Posterior cingulate gyrus (tissue), 11 donors: ENCODE results near the gene CSMD2.

Experiments used
- DNase-seq, 10 donors: peaks; one replicate each; pipeline versions ENCODE4 v3.0.0 to v3.0.0-alpha.2; 2020 to 2021; ENCODE audit warnings: mixed read lengths in 3 of 10
- intact Hi-C: fragments of 100-400 bp; cut with DNase I; formaldehyde crosslinking; loops from one replicate; pipeline ENCODE4 v1.15.1; 2023

CSMD2 gene

DNA sequence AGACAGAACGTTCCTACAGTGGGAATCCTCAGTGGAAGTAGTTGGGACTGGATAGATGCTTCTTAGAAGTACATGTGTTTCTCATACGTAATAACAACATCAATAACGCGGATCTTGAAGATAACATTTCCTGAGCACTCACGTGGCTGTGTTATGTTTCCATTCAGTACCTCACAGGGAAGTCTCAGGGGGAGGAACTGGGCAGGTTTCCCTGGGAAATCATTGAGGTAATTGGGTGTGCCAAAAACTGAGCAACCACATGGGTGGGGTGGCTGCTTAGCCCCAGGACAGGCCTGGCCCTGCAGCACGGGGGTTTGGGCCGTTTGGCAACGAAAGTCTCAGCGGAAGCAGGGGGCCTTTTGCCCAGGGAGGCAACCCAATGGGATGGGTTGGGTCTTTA, 558.8 kb downstream of the CSMD2 start:
- DNase-seq = no peak
- intact Hi-C loops = no loop called here

DNA sequence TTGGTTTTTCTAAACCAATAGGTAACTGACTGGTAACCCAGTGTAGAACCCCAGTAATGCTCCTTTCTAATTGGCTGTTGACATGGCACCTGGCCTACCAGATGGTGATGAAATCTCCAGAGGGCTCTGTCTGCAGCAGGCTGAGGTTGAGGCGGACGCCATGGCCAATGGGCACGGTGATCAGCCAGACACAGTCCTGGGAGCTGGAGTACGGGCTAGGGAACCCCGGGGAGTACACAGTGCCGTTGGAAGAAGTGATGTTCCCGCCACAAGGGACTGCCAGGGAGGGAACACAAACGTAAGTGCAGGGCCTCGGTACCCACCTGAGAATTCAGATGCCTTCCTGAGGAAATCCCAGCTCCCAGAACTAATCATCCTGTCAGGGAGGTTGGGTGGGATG, 562.8 kb downstream of the CSMD2 start:
- intact Hi-C loops = no loop called here
- no peak for DNase-seq

DNA sequence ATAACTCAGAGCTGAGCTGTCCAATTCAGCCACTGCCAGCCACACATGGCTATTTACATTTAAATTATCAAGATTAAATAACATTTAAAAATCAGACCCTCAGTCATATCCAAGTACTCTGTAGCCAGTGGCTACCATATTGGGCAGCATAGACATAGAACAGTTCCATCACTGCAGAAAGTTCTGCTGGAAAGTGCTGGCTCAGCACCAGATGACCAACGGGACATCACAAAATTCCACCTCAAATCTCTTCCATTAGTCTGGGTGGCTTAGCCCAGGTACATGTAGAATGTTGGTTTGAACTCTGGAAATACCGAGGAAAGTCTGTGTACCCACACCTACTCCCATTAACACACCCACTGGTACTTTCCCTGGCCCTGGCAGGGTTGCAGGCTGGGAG, 563.3 kb downstream of the CSMD2 start:
- no peak for DNase-seq
- intact Hi-C loops = no loop called here

DNA sequence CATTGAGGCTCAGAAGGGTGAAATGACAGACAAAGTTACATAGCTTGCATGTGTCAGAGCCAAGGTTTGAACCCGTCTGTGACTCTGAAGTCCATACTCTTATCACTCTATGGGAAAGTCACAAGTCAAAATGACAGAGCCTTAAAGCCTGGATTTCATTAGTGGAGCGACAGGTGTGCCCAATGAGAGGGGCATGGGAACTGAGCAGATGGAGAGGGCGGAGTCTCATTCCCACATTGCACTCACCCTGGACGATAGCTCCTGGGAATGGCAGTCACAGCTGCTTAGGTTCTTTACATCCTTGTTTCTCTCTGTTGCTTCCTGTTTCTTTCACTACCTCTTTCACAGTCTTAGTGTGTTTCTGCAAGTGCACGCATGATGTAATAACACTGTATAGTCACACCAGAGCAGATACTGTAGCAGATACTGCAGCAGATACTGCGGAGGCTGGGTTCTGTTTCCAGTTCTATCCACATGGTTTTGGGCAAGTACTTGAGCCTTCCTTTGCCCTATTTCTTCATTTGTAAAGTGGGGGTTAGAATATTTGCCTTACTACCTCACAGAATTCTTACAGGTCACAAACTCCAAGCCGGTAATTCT, 565.4 kb downstream of the CSMD2 start:
- DNase-seq = no peak
- intact Hi-C loops = no loop called here

DNA sequence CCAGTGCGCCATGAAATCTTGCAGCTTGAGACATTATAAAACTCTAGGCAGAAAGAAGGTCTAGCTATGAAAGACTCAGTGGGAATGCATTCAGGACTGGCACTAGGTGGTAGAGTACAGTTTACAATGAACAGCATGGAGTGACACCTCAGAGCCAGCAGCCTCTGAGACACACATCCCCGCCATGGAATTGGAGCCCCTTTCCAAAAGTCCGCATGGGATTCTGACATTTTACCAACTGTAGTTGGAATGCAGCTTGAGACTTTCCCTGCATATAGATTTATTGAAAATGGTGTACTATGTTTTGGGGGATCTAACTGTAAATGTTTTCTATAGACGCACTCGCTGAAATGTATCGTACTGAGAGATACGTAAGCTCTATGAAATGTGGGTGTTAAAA, 576.3 kb downstream of the CSMD2 start:
- intact Hi-C loops = no loop called here
- no peak for DNase-seq

DNA sequence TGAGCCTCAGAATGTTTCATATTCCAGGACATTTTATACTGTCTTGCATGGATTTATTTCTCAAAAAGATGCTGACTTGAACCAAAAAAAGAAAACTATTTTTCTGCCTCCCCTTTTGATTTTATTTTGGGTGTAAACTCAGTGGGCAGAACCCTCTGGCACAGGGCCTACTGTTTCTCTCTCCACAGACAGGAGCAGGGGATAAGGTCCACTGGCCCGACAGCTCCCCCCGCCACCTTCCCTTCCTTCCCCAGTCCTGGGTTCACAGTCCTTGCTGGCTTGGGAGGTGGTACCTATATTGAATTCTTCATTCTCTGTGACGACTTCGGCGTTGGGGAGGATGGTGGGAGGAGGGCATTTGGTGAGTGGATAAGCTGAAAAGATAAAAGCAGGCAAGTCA, 578.2 kb downstream of the CSMD2 start:
- DNase-seq = no peak
- intact Hi-C loops = no loop called here

DNA sequence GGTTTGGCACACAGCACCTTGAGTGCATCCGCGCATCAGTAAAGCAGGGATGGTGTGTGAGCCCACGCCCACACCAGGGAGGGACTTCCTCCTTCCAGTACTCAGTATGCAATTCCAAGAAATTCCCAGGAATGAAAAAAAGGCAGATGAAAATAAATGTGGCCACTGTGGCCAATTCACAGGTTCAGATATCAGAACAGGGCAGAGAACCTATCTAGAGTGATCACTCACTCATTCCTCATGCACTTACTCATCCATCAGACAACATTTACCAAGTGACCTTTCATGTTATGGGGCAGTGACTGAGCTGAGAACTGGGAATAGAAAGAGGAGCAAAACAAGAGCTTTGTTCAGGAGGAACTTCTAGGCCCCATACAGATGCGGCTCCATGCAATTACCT, 578.9 kb downstream of the CSMD2 start:
- DNase-seq = no peak

DNA sequence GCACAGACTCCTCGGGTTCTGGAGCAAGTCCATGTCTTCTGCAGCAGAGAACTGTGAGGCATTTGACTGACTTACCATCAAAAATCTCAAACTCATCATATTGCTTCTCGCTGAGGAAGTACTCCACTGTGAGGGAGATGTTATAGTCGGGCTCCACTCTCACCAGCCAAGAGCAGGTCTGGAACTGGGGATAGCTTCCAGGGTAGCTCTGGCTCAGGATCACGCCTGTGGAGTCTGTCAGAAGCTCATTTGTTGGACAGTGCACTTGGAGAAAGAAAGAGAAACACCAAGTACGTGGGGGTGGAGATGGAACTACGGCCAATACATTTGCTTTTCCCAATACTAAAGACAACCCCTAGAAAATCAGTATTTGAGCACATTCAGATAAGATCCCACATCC, 581.5 kb downstream of the CSMD2 start:
- no peak for DNase-seq
- intact Hi-C loops = no loop called here

More for the DNA sequence above, 578.9 kb downstream of the CSMD2 start:
- intact Hi-C loops = no loop called here

DNA sequence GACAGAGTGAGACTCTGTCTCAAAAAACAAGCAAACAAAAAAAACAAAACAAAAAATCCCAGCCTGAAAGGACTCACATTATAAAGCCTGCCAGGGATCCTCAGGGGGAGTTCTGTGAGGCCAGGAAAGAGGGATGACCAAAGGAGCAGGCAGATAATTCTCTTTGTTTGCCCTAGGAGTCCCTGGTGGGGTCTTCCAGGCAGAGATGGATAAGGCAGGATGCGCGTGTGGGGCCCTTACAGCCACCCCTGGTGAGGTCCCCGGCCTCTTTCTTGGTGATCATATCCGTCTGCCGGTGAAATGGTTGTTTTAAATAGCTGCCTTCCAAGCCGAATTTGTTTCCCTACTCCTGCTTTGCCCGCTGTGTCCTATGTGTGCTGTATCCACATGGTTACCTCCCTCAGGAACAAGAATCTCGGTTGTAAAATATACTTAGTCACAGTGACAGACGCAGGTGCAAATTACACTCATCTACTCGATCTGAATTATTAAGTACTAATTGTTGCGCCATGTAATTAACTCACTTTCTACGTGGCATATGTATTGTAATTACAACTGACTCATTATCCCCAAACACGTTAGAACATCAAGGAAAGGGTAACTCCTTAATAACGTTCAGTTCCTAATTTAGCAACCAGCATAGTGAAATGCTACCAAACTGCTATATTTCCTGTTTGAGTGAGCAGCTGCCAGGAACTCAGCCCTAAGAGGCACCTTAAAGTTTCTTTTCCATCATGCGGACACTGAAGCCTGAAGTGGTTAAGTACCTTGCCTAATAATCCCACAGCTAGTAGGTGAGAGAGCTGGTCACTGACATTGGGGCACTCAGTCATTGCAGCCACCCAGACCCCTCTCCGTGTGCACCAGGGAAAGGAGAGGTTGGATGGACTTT, 586.2 kb downstream of the CSMD2 start:
- intact Hi-C loops = no loop called here
- DNase-seq = no peak

DNA sequence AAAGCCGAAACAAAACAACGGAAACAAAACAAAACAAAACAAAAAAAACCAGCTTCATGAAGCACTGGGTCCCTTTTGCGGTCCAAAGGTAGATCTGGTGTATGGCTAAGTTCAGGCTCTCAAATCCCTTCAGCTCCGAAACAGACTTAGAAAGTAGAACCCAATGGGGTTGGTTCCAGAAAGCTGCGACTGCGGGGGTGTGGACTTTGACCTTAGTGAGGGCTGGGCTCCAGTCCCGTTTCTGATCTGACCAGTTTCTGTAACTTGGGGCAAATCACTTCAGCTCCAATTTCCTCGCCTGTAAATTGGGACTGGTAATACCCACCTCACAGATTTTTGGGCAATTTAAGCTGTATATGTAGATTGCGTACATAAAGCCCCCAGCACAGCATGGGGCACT, 587.4 kb downstream of the CSMD2 start:
- intact Hi-C loops = no loop called here
- DNase-seq = no peak

DNA sequence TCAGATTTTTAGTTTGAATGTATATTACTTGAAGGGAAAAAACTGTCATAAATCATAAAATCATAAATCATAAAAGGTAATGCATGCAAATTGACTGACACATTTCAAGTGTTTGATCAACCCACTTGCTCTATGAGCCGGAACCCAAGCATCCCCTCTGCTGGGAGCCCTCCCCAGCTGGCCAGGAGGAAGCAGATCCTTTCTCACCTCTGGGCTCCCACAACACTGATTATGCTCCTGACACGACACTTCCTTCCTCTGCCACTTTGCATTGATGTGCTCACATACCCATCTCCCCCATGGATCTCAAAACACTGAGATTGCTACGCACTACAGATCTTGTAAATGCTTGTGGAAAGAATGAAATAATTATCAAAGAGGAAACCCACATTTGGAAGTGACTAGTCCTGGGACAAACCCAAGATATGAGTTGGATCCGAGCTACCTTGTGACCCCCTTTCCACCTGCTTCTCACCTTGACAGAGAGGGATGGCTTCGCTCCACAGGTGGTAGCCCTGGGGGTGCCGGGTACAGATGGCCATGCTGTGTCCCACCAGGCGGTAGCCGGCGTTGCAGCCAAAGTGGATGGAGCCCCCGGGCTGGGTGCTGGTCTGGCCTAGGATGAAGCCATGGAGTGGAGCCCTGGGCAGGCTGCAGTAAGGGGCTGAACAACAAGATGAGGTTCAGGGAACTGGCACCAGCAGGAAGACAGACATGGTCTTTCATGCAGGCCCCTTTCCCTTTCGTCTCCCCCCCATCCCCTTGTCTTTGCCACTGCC, 588.0 kb downstream of the CSMD2 start:
- intact Hi-C loops = no loop called here
- DNase-seq = no peak

DNA sequence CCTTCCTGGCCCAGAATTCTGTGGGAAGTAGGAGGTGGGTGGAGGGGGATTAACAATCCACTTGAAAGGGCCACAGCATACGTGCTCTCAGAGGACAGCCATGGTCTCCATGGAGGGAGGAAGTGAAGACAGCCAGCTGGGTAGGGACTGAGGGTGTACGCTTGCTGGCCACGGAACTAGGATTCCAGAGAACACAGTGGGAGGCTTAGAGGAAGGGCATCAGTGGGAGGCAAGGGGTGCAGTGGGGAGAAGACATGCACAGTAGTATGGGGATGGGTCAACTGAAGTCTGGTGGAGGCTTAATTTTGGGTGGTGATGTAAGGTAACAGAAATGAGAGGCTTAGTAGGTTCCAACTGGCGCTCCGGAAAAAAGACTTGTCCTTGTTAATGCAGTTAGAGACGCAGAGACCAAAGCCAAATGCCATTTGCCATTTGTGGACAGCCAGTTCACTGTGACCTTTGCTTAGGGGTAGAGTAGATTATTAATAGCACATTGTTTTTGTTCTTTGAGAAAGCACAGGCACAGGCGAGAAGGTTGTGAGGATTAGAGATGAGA, 589.6 kb downstream of the CSMD2 start:
- intact Hi-C loops = no loop called here
- no peak for DNase-seq

DNA sequence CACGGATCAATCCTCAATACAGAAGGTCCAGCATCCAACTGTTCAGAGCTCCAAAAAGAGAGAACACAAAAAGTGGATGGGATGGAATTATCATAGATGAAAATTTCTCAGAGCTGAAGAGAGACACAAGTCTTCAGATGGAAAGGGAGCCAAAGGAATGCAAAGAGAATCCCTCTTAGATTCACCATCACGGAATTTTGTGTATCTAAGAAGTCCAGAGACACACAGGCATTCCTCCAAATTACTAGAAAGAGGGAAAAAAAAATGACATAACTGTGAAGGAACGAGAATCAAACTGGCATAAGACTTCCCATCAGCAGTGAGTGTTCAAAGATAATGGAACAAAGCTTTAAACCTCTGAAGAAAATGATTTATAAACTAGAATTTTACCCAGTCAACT, 591.4 kb downstream of the CSMD2 start:
- DNase-seq = no peak
- intact Hi-C loops = no loop called here

DNA sequence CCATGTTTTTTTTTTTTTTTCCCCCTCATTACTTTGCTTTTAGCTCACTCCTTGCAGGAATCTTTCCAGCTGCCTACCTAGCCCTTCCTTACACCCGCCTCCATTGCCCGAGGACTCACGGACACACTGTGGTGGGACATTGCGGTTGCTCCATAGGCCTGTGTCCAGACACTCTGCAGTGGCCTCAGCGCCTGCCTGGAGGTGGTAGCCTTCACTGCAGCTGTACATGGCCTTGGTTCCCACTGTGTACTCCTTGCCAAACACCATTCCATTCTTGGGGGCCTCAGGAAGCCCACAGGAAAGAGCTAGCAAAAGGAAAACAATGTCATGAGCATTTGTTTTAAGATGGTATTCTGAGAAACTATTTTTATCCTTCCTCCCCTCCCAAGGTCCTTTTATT, 592.6 kb downstream of the CSMD2 start:
- intact Hi-C loops = no loop called here
- DNase-seq = no peak

DNA sequence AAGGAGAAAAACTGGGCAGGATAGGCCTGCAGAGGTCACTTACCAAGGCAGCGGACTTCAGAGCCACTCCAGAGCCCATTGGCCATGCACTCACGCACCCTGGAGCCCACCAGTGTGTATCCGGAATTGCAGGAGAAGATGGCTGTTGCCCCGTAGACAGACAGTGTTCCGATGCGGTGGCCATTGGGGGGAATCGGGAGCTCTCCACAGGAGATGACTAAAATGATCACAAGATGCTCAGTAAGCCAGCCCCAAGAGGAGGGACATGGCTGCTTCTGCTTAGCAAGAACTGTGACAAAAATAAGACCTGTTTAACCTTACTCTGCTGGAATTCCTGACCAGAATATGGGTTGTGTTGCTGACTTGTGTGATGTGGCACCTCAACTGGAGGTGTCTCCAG, 595.7 kb downstream of the CSMD2 start:
- intact Hi-C loops = no loop called here
- DNase-seq = no peak

DNA sequence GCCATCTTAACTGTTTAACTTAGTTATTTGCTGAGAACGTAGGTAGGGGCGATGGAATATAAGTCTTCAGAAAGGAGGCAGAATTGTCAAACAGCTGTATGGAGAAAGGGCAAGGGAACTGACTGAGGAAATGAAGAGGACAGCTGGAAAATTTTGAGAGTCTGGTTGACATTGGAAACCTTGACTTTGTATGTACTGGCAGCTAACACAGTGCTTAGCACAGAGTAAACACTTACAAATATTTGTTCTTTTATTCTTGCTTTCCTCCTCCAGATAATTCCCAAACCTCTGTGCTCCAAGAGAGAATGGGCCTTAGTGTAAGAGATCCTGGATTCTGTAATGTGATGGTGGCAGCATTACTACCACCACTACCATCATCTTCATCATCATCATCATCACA, 601.3 kb downstream of the CSMD2 start:
- no peak for DNase-seq
- intact Hi-C loops = no loop called here

DNA sequence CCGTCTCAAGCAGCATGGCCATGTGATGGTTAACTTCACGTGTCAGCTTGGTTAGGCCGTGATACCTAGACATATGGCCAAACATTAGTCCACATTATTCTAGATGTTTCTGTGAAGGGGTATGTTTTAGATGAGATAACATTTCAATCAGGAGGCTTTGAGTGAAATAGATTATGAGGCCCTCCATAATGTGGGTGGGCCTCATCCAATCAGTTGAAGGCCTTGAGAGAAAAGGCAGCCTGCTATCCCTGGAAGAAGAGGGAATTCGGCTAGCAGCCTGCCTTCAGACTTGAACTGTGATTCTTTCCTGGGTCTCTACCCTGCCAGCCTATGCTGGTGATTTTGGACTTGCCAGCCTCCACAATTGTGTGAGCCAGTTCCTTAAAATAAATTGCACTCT, 602.5 kb downstream of the CSMD2 start:
- intact Hi-C loops = no loop called here
- no peak for DNase-seq

DNA sequence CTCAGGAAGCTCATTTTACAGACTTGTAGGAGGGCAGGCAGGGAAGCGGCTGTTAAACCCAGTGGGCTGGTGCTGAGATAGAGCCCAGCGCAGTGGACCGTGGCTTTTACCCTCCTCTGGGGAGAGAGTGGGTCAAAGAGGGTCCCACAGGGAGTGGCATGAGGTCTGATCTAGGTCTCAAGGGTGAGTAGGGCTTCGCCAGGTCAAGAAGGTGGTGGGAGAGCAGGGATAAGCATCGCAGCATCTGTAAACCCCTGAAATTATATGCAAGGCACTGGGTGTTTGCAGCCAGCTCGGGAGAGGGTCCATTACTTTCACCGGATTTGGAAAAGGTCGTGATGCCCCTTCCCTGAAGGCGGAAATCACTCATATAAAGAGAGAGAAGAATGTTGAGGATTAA, 603.5 kb downstream of the CSMD2 start:
- DNase-seq = no peak
- intact Hi-C loops = no loop called here

DNA sequence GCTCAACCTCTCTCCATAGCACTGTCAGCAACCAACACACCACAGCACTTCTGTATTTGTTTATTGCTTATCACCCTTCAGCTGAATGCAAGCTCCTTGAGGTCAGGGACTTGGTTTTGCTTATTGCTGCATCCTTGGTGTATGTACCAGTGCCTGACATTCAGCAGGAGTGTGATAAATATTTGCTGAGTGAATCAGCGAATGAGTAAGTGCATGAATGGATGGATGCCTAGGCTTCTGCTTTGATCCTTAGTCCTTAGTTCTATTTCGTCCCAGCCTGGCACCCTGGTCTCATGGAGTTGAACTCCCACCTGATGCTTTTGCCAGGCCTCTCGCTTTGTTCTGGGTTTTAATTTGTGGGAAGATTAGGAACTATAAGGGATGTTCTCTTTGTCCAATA, 604.4 kb downstream of the CSMD2 start:
- no peak for DNase-seq
- intact Hi-C loops = no loop called here

DNA sequence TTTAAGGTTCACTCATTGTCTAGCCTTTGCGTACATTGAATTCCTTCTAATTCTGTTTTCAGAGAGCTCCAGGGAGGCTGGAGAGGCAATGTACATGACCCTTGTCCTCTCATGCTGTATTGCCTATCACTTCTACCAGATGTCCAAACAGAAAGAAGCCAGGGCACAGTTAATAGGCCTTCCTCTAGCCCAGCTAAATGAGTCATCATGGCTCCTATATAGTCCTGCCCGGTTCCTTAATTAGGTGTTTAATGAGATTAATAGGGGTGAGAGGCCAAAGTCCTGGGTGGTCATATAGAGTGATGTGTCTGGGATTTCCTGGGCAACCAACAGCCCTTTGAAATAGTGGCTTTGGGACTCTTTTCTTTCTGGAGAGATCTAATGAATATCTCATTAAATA, 616.3 kb downstream of the CSMD2 start:
- intact Hi-C loops = no loop called here
- DNase-seq = no peak

DNA sequence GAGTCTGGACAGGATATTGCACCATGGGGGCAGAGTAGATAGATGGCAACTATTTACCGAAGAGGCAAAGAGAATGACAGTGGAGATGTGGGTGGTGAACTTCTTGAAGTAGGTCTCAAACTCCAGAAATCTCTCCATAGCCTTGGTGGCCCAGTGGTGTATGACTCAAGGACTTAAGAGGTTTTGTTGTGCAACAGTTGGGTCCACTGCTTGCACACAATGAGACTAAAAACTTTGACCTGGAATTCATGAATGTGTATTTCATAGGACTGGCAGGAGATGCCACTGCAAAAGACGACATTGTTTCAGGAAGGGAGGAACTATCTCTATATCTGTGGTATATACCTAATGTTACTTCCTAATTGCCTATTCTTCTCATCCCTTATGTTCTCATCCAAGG, 616.7 kb downstream of the CSMD2 start:
- DNase-seq = no peak
- intact Hi-C loops = no loop called here
